Measurements from ENCODE around the gene SEPTIN14.

The SEPTIN14 gene

GRCh38 chr7:55778631-55779030, 83.9 kb downstream of the SEPTIN14 start:
- H2AFZ ChIP-seq (ENCODE audit: low read depth): no peak overlapping the region
- H3K79me2 ChIP-seq (ENCODE audit: insufficient read depth, low read depth): no peaks in the 10 kb centered on the region
- H3K36me3 ChIP-seq (ENCODE audit: insufficient read depth): no peaks in the 10 kb centered on the region
- no peaks in the 10 kb centered on the region for H4K20me1 ChIP-seq (ENCODE audit: insufficient read depth)
- H3K9ac ChIP-seq: no peak overlapping the region
- H3K4me2 ChIP-seq: no peak overlapping the region
- TF ChIP-seq CTCF (conservative IDR thresholded peaks at IDR 0.05; ENCODE audit: low read depth, low read length): no peak
- no peak overlapping the region for H3K4me3 ChIP-seq (IDR thresholded peaks at IDR 0.05; ENCODE audit: insufficient read depth, low read depth, low read length)
- no peak overlapping the region for H3K27ac ChIP-seq
- H3K27me3 ChIP-seq (ENCODE audit: insufficient read depth, low read depth): no peaks in the 10 kb centered on the region
- H3K4me1 ChIP-seq (ENCODE audit: low read depth, poor library complexity, severe bottlenecking): no peaks in the 10 kb centered on the region

- H3K4me3 ChIP-seq (IDR thresholded peaks at IDR 0.05; ENCODE audit: insufficient read depth, low read depth, low read length): no peak overlapping the region
Observed at GRCh38 chr7:55776196-55776595, 86.4 kb downstream of the SEPTIN14 start.

GRCh38 chr7:55775051-55775420, 87.5 kb downstream of the SEPTIN14 start:
- H3K4me1 ChIP-seq (ENCODE audit: low read depth, poor library complexity, severe bottlenecking): no peaks in the 10 kb centered on the region
- no peak overlapping the region for H3K4me3 ChIP-seq (IDR thresholded peaks at IDR 0.05; ENCODE audit: insufficient read depth, low read depth, low read length)
- no peaks in the 10 kb centered on the region for H3K27me3 ChIP-seq (ENCODE audit: insufficient read depth, low read depth)
- H3K9ac ChIP-seq: no peak overlapping the region
- no peaks in the 10 kb centered on the region for H3K36me3 ChIP-seq (ENCODE audit: insufficient read depth)
- H3K79me2 ChIP-seq (ENCODE audit: insufficient read depth, low read depth): no peaks in the 10 kb centered on the region
- no peak overlapping the region for H3K4me2 ChIP-seq
- TF ChIP-seq CTCF (conservative IDR thresholded peaks at IDR 0.05; ENCODE audit: low read depth, low read length): no peak
- no peak overlapping the region for H3K27ac ChIP-seq
- H2AFZ ChIP-seq (ENCODE audit: low read depth): no peak overlapping the region
- H4K20me1 ChIP-seq (ENCODE audit: insufficient read depth): no peaks in the 10 kb centered on the region

More at GRCh38 chr7:55776196-55776595, 86.4 kb downstream of the SEPTIN14 start:
- Histone ChIP-seq H3K79me2 (ENCODE audit: insufficient read depth, low read depth) (no peaks in the 10 kb centered on the region), H3K36me3 (ENCODE audit: insufficient read depth) (no peaks in the 10 kb centered on the region), H3K4me1 (ENCODE audit: low read depth, poor library complexity, severe bottlenecking) (no peaks in the 10 kb centered on the region), H3K27ac (no peak overlapping the region), H3K4me2 (no peak overlapping the region), H2AFZ (ENCODE audit: low read depth) (no peak overlapping the region), H3K27me3 (ENCODE audit: insufficient read depth, low read depth) (no peaks in the 10 kb centered on the region), H3K9ac (no peak overlapping the region), H4K20me1 (ENCODE audit: insufficient read depth) (no peaks in the 10 kb centered on the region)
- TF ChIP-seq CTCF (conservative IDR thresholded peaks at IDR 0.05; ENCODE audit: low read depth, low read length): no peak

- H3K36me3 ChIP-seq (ENCODE audit: insufficient read depth): no peaks in the 10 kb centered on the region
- H2AFZ ChIP-seq (ENCODE audit: low read depth): no peak overlapping the region
- no peaks in the 10 kb centered on the region for H3K79me2 ChIP-seq (ENCODE audit: insufficient read depth, low read depth)
- no peaks in the 10 kb centered on the region for H4K20me1 ChIP-seq (ENCODE audit: insufficient read depth)
- no peak overlapping the region for H3K27ac ChIP-seq
- no peak overlapping the region for H3K4me3 ChIP-seq (IDR thresholded peaks at IDR 0.05; ENCODE audit: insufficient read depth, low read depth, low read length)
- H3K9ac ChIP-seq: no peak overlapping the region
- H3K4me1 ChIP-seq (ENCODE audit: low read depth, poor library complexity, severe bottlenecking): no peaks in the 10 kb centered on the region
- H3K4me2 ChIP-seq: no peak overlapping the region
- TF ChIP-seq CTCF (conservative IDR thresholded peaks at IDR 0.05; ENCODE audit: low read depth, low read length): no peak
- H3K27me3 ChIP-seq (ENCODE audit: insufficient read depth, low read depth): no peaks in the 10 kb centered on the region
Observed at GRCh38 chr7:55774327-55775050, 88.1 kb downstream of the SEPTIN14 start.
